GM19043 (cell line): ENCODE data around the gene USH1G.
"Not testable (repeated sequence)": the region's sequence is repeated elsewhere in the genome, so short reads cannot be mapped to it uniquely, and the experiment has no call there.

ENCODE experiments used
- ATAC-seq: cut with Tn5 transposase; IDR thresholded peaks from one replicate; pipeline ENCODE4 v1.9.1; 2021; ENCODE audit warnings: low read depth; ENCODE audit not compliant: unreplicated experiment

USH1G gene

DNA sequence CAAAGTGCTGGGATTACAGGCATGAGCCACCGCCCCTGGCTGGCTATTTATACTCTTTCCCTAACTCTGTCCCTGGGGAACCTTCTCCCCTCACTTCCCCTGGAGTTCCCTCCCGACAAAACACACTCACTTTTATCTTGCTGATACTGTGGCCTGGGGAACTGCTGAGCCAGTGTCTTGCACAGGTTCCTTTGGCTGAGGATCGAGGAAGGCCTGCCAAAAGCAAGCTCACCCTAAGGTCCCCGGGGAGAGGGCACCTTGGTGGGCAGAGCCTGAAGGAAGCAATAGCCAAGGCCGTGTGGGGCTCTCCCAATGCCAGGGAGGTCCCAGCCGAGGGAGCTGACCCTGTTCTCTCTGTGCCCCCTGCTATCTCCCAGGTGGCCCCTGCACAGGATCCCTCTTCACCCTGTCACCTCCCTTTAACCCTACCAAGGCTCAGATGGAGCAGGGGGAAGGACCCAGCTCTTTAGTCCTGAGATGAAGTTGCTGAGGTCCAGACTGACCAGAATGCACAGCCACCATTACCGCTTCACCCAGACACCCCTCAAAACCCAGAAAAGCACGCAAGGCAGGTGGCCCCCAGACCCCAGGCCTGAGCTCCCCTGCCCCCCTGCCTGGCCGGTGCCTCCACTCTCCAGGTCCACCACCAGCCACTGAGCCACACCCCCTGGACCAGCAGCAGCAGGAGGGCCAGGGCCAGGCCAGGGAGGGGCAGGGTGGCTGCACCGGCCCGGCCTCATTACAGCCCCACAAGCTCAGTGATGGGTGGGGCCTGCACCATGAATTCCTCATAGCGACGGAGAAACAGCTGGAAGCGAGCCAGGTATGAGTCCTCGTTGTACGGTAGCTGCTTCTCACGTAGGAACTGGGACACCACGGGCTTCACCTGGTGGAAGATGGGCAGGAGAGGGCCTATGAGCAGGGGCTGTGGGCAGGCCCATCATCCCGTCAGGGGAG is 45.2 kb downstream of the USH1G start:
- no peak for ATAC-seq

- no peak for ATAC-seq
These were observed 47.0 kb downstream of the USH1G start for GRCh38 chr17:74875977-74876593.

DNA sequence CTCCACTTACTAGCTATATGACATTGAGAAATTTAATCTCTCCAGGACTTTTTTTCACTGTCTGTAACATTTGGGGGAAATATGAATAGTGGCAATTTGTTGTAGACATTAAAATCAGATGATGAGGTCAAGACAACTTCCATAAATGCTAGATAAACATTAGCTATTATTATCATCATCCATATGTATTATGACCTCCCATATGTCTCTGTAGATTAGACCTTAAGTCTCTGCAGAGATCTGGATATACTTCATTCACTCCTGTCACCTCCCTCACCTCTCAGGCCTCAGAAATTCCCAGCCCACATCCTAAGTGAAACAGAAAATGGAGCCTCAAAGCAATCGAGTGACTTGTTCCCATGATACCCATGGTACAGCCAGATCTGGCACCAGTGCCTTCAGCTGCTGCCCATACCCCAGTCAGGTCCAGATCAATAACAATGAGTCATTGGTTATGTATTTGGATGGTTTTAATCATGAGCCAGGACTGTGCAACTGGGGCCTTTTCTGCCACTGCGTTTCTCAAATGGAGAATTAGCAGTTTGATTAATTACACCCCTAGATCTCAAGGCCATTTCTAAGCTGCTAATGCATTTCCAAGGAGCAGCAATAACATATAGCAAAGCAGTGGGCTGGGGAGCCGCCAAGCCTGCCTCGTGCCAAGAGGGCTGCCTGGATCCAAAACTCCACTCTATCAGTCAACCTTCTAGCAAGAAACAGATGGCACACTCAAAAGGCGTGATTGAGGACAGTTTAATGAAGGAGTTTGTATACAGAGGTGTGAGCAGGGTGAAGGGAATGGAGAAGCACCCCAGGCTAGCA is 47.7 kb downstream of the USH1G start:
- ATAC-seq = no peak

GRCh38 chr17:74874615-74875037 is 48.4 kb downstream of the USH1G start:
- no peak for ATAC-seq

DNA sequence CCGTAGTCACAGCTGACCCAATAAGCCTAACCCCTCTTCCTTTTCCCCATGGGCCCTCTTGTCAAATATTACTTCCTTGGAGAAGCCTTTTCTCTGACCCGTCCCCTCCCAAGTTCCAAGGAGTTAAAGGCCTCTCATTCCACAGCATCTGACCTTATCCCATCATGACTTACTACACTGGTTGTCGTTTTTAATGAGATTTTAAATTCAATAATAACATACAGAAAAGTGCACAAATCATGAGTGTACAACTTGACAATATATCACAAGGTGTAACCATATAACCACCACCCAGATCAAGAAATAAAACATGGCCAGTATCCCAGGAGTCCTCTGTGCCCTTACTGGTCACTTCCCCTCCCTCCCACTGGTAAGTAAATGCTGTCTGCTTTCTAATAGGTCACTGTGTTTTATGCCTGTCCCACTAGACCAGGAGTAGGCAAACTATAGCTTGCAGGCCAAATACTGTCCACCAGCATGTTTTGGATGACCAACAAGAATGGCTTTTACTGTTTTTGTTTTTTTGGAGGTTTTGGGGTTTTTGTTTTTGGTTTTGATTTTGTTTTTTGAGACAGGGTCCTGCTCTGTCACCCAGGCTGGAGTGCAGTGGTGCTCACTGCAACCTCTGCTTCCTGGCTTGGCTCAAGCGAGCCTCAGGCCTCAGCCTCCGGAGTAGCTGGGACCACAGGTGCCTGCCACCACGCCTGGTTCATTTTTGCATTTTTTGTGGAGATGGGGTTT is 49.0 kb downstream of the USH1G start:
- no peak for ATAC-seq

DNA sequence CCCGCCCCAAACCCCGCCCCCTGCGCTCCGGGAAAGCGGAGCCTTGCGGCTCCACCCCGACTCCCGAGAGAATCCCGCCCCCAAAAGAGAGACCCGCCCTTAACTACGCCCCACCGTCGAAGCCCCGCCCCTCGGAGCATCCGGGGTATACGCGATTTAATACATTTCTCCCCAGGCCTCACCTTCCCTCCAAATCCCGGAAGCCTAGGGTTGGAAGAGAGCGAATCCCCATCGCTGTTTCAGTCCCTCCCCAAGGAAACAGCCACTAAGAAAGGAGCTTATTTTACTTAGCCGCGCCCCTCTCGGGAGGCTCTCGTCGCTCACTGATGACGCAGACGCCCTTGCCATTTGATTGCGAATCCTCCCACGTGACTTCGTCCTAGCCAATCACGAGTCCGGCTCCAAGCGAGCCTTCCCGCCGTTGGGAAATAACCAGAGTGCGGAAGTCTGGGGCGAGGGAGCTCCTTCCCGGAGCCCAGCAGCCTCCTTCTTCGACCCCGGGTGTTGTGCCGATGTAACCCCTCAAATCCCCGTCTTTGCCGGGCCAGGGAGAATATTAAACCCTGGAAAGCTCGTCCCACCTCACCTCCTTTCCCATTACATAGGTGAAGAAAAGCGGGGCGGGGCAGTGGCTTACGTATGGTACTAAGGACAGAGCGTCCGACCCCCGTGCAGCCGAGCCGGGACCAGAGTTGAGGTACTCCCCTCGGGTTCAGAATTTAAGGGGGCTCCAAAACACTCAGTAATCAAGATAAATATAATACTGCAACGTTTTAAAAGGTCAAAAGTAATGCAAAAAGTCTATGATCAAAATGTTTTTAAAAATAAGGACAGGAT is 49.8 kb downstream of the USH1G start:
- ATAC-seq = peak; percentile 90

DNA sequence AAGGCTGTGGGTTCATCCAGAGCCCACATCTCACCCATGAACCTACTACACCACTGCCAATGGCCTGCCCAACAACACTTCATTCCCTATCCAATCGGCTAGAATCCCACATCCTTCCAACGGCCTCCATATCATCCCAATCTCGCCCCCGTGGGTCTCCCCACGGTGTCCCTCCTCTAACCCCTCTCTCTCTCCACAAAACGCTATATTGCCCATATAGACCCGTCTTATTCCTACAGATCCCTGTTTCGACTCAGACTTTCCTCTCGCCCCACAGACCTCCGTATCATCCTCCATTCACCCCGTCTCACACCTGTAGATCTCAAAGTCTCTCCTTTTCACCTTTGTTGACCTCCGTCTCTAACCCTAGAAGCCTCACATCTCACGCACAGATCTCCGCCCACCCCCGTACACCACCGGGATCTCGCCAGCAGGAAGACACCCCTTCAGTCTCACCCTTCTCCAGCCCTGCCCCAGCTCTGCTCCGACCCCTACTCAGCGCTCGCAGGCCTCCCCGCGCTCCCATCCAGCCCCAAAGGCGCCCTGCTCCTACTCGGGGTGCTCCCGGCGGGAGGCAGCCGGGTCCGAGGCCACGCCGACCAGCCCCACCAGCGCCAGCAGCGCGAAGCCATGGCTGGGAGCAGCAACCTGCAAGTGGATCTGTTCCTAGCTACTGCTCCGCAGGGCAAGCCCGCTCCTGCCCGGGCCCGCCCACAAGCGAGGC is 50.6 kb downstream of the USH1G start, which contains the start of gene FDXR:
FDXR (minus strand) TSS at position 682 of the 724 bp plus-strand sequence; CDS start at position 632, 50 bp downstream.
- ATAC-seq = peak; percentile 19

DNA sequence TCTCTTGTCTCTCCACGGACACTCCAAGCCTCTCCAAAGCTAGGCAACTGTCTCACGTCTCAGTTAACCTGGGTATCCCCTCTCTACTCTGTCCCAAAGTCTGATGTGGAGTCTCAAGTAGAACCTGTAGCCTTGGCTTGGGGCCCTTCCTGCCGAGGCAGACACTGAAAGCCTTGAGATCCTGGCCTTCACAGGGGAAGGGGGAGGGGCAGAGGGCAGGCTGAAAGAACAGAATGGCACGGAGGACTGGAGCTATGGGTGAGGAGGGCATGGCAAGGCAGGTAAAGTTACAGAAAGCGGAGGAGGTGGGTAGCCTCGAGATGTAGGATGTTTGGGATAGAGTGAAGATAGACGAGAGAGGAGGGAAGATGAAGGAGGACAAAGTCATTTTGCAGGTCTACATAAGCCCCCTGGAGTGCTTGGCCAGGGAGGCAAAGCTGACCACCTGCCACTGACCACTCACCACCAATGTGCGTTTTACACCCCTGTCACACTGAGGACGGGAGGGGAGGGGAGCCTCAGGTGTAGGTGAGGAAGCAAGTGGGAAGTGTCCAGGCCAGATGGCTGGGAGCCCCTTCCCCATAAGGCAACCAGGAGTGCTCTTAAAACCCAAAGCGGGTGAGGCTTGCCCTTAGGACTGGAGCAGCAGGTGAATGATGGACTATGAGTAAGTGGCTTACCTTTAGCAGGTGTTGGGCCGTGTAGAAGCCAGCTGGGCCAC is 51.5 kb downstream of the USH1G start:
- no peak for ATAC-seq

DNA sequence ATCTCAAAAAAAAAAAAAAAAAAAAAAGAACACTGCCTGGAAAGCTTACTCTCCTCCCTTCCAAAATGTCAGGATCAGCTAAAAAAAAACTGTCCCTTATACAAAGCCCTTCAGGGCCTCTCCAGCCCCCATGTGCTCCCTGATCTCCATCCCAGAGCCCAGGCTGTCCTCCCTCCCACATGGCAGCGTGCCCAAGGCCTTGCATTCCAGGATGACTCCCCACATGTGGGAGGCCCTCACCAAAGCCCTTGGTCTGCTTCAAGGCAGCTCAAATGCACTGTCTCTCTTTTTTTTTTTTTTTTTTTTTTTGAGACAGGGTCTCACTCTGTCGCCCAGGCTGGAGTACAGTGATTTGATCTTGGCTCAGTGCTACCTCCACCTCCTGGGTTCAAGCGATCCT is 52.5 kb downstream of the USH1G start:
- no peak for ATAC-seq

DNA sequence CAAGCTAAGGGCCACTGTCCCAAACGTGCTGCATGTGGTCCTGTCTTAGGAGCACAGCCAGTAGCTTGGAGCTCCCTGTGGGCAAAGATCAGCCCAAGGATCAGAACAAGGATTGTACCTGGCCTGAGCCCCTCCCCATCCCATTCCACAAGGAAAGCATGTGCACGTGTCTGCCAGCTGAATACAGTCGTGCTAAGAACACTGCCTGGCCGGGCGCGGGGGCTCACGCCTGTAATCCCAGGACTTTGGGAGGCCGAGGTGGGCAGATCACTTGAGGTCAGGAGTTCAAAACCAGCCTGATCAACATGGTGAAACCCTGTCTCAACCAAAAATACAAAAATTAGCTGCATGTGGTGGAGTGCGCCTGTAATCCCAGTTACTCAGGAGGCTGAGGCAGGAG is 53.0 kb downstream of the USH1G start:
- ATAC-seq = not testable (repeated sequence)

DNA sequence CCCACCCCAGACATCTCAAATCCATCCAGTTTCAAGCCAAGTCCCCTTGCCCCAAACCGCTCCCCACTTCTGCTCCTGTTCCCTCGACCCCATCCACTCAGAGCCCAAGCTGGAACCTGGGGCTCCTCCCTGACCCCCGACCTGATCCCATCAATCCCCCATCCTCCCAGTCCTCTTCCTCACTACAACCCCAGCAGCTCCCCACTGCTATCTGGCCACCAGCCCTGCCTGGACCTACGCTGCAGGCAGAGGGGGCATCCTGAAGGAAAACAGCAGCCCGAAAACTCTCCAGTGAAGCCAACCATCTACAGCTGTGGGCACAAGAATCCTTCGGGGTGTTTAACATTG is 54.2 kb downstream of the USH1G start:
- ATAC-seq = no peak

GRCh38 chr17:74868251-74868907 is 54.7 kb downstream of the USH1G start:
- ATAC-seq = no peak

- ATAC-seq = no peak
These were observed 56.7 kb downstream of the USH1G start for GRCh38 chr17:74866198-74866835.
